Measurements from ENCODE around the gene PHF20.
"Not testable (repeated sequence)": the region's sequence is repeated elsewhere in the genome, so short reads cannot be mapped to it uniquely, and the experiment has no call there.

Gene PHF20

GRCh38 chr20:35838205-35838604, 66.4 kb downstream of the PHF20 start:
- peaks cover 5% of the 10 kb centered on the region for H3K27me3 Mint-ChIP-seq (ENCODE audit: low read depth, poor library complexity)
- peaks cover 16% of the 10 kb centered on the region for H3K4me1 Mint-ChIP-seq

GRCh38 chr20:35839904-35840303, 68.1 kb downstream of the PHF20 start:
- Mint-ChIP-seq H3K27me3 (ENCODE audit: low read depth, poor library complexity) (peaks cover 5% of the 10 kb centered on the region), H3K4me3 (no peak overlapping the region), H3K27ac (no peak overlapping the region), H3K9me3 (peaks cover 51% of the 10 kb centered on the region), H3K36me3 (ENCODE audit: low read depth) (peaks cover 75% of the 10 kb centered on the region), H3K4me1 (peaks cover 16% of the 10 kb centered on the region)
- TF ChIP-seq CTCF (IDR thresholded peaks at IDR 0.05) = no peak
- DNase-seq = no peak

More at GRCh38 chr20:35838205-35838604, 66.4 kb downstream of the PHF20 start:
- TF ChIP-seq CTCF (IDR thresholded peaks at IDR 0.05) = no peak
- Mint-ChIP-seq H3K9me3 (peaks cover 35% of the 10 kb centered on the region), H3K27ac (peak overlapping the region; percentile 58), H3K36me3 (ENCODE audit: low read depth) (peaks cover 69% of the 10 kb centered on the region), H3K4me3 (no peak overlapping the region)
- no peak for DNase-seq

- Mint-ChIP-seq H3K4me3 (no peak overlapping the region), H3K27ac (no peak overlapping the region), H3K36me3 (ENCODE audit: low read depth) (peaks cover 75% of the 10 kb centered on the region), H3K9me3 (peaks cover 53% of the 10 kb centered on the region), H3K27me3 (ENCODE audit: low read depth, poor library complexity) (peaks cover 5% of the 10 kb centered on the region), H3K4me1 (peaks cover 16% of the 10 kb centered on the region)
- DNase-seq = no peak
- no peak for TF ChIP-seq CTCF (IDR thresholded peaks at IDR 0.05)
Measured at GRCh38 chr20:35840421-35840820, 68.6 kb downstream of the PHF20 start.

GRCh38 chr20:35842361-35842760, 70.5 kb downstream of the PHF20 start:
- H3K36me3 Mint-ChIP-seq (ENCODE audit: low read depth) = peaks cover 90% of the 10 kb centered on the region
- H3K4me1 Mint-ChIP-seq = peaks cover 12% of the 10 kb centered on the region
- H3K27ac Mint-ChIP-seq = no peak overlapping the region
- no peak for DNase-seq
- H3K9me3 Mint-ChIP-seq = peaks cover 53% of the 10 kb centered on the region
- H3K27me3 Mint-ChIP-seq (ENCODE audit: low read depth, poor library complexity) = peaks cover 5% of the 10 kb centered on the region
- no peak for TF ChIP-seq CTCF (IDR thresholded peaks at IDR 0.05)
- no peak overlapping the region for H3K4me3 Mint-ChIP-seq

GRCh38 chr20:35843894-35844293, 72.1 kb downstream of the PHF20 start:
- H3K4me3 Mint-ChIP-seq; H3K4me1 Mint-ChIP-seq; H3K27ac Mint-ChIP-seq; DNase-seq; H3K27me3 Mint-ChIP-seq (ENCODE audit: low read depth, poor library complexity): not testable (repeated sequence)
- peaks cover 53% of the 10 kb centered on the region for H3K9me3 Mint-ChIP-seq
- peaks cover 86% of the 10 kb centered on the region for H3K36me3 Mint-ChIP-seq (ENCODE audit: low read depth)

- Mint-ChIP-seq H3K27me3 (ENCODE audit: low read depth, poor library complexity) (peaks cover 5% of the 10 kb centered on the region), H3K4me1 (peaks cover 9% of the 10 kb centered on the region), H3K36me3 (ENCODE audit: low read depth) (peaks cover 75% of the 10 kb centered on the region), H3K4me3 (no peak overlapping the region), H3K9me3 (peaks cover 44% of the 10 kb centered on the region), H3K27ac (no peak overlapping the region)
- no peak for TF ChIP-seq CTCF (IDR thresholded peaks at IDR 0.05)
- no peak for DNase-seq
Measured at GRCh38 chr20:35845561-35845960, 73.7 kb downstream of the PHF20 start.

Measured in nephron progenitor cell (in vitro differentiated cells).